GM23338 (cell line): ENCODE measurements around the gene KCNIP1. TPM values are rescaled to one million over a fixed set of nuclear protein-coding genes. Genes with fewer than 3 reads are reported as not detected.

Experiments used
- ATAC-seq: fragments of 200-7000 bp; cut with Tn5 transposase; 3 replicates; pipeline ENCODE4 v1.9.1; 2020
- DNase-seq: peaks from one replicate; pipeline ENCODE4 v3.0.0-alpha.2; 2015; ENCODE audit warnings: low spot score
- H2AFZ ChIP-seq: fragments of 200-600 bp; sonication (generic); 2 replicates; pipeline ENCODE4 v1.8.0; 2016; ENCODE audit warnings: antibody characterized with exemption, mild to moderate bottlenecking, moderate library complexity
- H3F3A ChIP-seq: fragments of 200-600 bp; sonication (generic); replicated peaks from 2 replicates; pipeline ENCODE4 v1.8.0; 2017; ENCODE audit warnings: antibody characterized with exemption, mixed run types, low read depth
- H3K27ac ChIP-seq: fragments of 200-600 bp; sonication (generic); 2 replicates; pipeline ENCODE4 v1.6.1; 2016; ENCODE audit warnings: low read depth
- H3K27me3 ChIP-seq: fragments of 200-600 bp; sonication (generic); 2 replicates; pipeline ENCODE4 v1.8.0; 2016; ENCODE audit warnings: mild to moderate bottlenecking, mixed run types, moderate library complexity; ENCODE audit not compliant: insufficient read depth
- H3K36me3 ChIP-seq: fragments of 200-600 bp; sonication (generic); 2 replicates; pipeline ENCODE4 v1.8.0; 2016; ENCODE audit warnings: mild to moderate bottlenecking; ENCODE audit not compliant: insufficient read depth
- H3K4me1 ChIP-seq: fragments of 200-600 bp; sonication (generic); 2 replicates; pipeline ENCODE4 v1.8.0; 2016; ENCODE audit warnings: mild to moderate bottlenecking, moderate library complexity; ENCODE audit not compliant: insufficient read depth
- H3K4me2 ChIP-seq: fragments of 200-600 bp; sonication (generic); 2 replicates; pipeline ENCODE4 v1.7.1; 2017; ENCODE audit warnings: mixed run types
- H3K4me3 ChIP-seq: fragments of 200-600 bp; sonication (generic); 2 replicates; pipeline ENCODE4 v1.6.1; 2016; ENCODE audit warnings: mixed run types
- H3K79me2 ChIP-seq: fragments of 200-600 bp; sonication (generic); replicated peaks from 2 replicates; pipeline ENCODE4 v1.8.0; 2017; ENCODE audit warnings: mild to moderate bottlenecking; ENCODE audit not compliant: insufficient read depth
- H3K9me2 ChIP-seq: fragments of 200-600 bp; sonication (generic); 2 replicates; pipeline ENCODE4 v1.8.0; 2017; ENCODE audit not compliant: insufficient read depth
- H4K20me1 ChIP-seq: fragments of 200-600 bp; sonication (generic); replicated peaks from 2 replicates; pipeline ENCODE4 v1.8.0; 2017; ENCODE audit warnings: mild to moderate bottlenecking; ENCODE audit not compliant: insufficient read depth
- H3K27ac Mint-ChIP-seq: 2 replicates; pipeline ENCODE4 v1.8.0; 2020; ENCODE audit warnings: inconsistent platforms, mild to moderate bottlenecking, moderate library complexity, mixed read lengths
- H3K27me3 Mint-ChIP-seq: 3 replicates; pipeline ENCODE4 v1.8.0; 2022; ENCODE audit warnings: low read depth, mild to moderate bottlenecking, moderate library complexity, mixed read lengths, inconsistent platforms; ENCODE audit not compliant: insufficient read depth, poor library complexity
- H3K36me3 Mint-ChIP-seq: 3 replicates; pipeline ENCODE4 v1.8.0; 2021; ENCODE audit warnings: low read depth, mild to moderate bottlenecking, inconsistent platforms, moderate library complexity, mixed read lengths
- H3K4me1 Mint-ChIP-seq: 3 replicates; pipeline ENCODE4 v1.8.0; 2020; ENCODE audit warnings: mild to moderate bottlenecking, inconsistent platforms, mixed read lengths
- H3K4me3 Mint-ChIP-seq: 3 replicates; pipeline ENCODE4 v1.8.0; 2021; ENCODE audit warnings: moderate library complexity, mild to moderate bottlenecking, inconsistent platforms, mixed read lengths
- H3K9me3 Mint-ChIP-seq: 3 replicates; pipeline ENCODE4 v1.8.0; 2020; ENCODE audit warnings: moderate library complexity, mild to moderate bottlenecking, inconsistent platforms, mixed read lengths
- EZH2 ChIP-seq: fragments of 200-600 bp; sonication (generic); IDR thresholded peaks from one replicate; pipeline ENCODE4 v1.8.0; 2017; ENCODE audit warnings: antibody characterized with exemption, mild to moderate bottlenecking, low read depth; ENCODE audit not compliant: unreplicated experiment
- EZH2phosphoT487 ChIP-seq: fragments of 200-600 bp; sonication (generic); IDR thresholded peaks from one replicate; pipeline ENCODE4 v1.8.1; 2018; ENCODE audit warnings: antibody characterized with exemption; ENCODE audit not compliant: unreplicated experiment
- POLR2AphosphoS5 ChIP-seq: IDR thresholded peaks from 2 replicates; pipeline ENCODE4 v1.6.1; 2016; ENCODE audit warnings: antibody characterized with exemption, low read depth
- REST ChIP-seq: IDR thresholded peaks from one replicate; pipeline ENCODE4 v1.6.1; 2018; ENCODE audit warnings: antibody characterized with exemption; ENCODE audit not compliant: unreplicated experiment
- ZNF114 ChIP-seq: fragments of 250-450 bp; sonication (Bioruptor Pico); IDR thresholded peaks from 2 replicates; pipeline ENCODE4 v1.5.0; 2020; ENCODE audit warnings: mild to moderate bottlenecking, moderate library complexity
- polyA plus RNA-seq: library from polyadenylated mRNA; unstranded; fragments of >200 nt; fragmentation: Nextera tagmentation; extraction: Ambion mirVana; gene quantifications from 2 replicates; pipeline ENCODE4 v1.2.1, GENCODE V29; 2016
- total RNA-seq: library from RNA; depleted of rRNA; stranded (reverse); fragments of >200 nt; shearing (Covaris generic); gene quantifications from 2 replicates; pipeline ENCODE4 v1.2.3, GENCODE V29; 2014
- TF ChIP-seq, protein P1 (sequence below), 2 experiments: fragments of 200-600 bp in 1 of 2; sonication (generic) in 1 of 2; conservative IDR thresholded peaks; 2 replicates each; pipeline versions ENCODE4 v1.5.1 to v1.6.1; 2016 to 2017; ENCODE audit warnings: antibody characterized with exemption in 2 of 2, low read depth in 2 of 2, mild to moderate bottlenecking in 2 of 2, moderate library complexity in 1 of 2
- TF ChIP-seq, protein P2 (sequence below): fragments of 250-450 bp; sonication (Bioruptor Pico); IDR thresholded peaks from 2 replicates; pipeline ENCODE4 v1.5.0; 2020; ENCODE audit warnings: mild to moderate bottlenecking, moderate library complexity
- TF ChIP-seq, protein P3 (sequence below): IDR thresholded peaks from 2 replicates; pipeline ENCODE4 v1.6.1; 2016; ENCODE audit warnings: antibody characterized with exemption

Gene KCNIP1
- total and polyA plus RNA-seq, 2 experiments from 2014 or later = 0.31 to 0.87 TPM

DNA sequence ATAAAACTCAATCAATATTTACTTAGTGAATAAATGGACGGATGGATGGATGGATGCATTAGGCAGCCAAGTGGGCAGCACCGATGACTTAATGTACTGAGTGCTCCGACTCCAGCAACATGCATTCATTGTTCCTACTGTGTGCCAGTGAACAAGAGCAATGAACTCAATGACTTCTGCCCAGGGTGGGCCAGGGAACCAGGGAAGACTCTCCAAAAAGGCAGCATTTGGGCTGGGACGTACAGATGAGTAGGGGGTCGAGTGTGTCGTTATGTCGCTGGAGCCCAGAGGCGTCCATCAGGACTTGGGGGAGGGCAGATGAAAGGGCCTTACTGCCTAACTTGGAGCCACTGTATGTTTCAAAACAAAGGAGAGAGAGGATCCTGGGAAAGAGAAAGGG, 126.4 kb downstream of the KCNIP1 start:
- Histone ChIP-seq H3K4me1 (peaks cover 31% of the 10 kb centered on the region), H3K79me2 (no peaks in the 10 kb centered on the region), H3K9me2 (no peaks in the 10 kb centered on the region), H3K27ac (no peak overlapping the region), H3F3A (peaks cover 17% of the 10 kb centered on the region; the same call in 1 of the 2 replicates), H2AFZ (no peak overlapping the region), H3K4me2 (no peak overlapping the region), H3K36me3 (no peaks in the 10 kb centered on the region), H3K4me3 (no peak overlapping the region), H3K27me3 (no peaks in the 10 kb centered on the region), H4K20me1 (no peaks in the 10 kb centered on the region; the same call in 1 of the 2 replicates)
- peaks cover 38% of the 10 kb centered on the region for H3K4me1 Mint-ChIP-seq
- H3K4me3 Mint-ChIP-seq = no peak overlapping the region
- ATAC-seq (no peak), DNase-seq (no peak)
- H3K9me3 Mint-ChIP-seq = no peaks in the 10 kb centered on the region; the same call in 2 of the 3 replicates
- TF ChIP-seq, protein P1, sequence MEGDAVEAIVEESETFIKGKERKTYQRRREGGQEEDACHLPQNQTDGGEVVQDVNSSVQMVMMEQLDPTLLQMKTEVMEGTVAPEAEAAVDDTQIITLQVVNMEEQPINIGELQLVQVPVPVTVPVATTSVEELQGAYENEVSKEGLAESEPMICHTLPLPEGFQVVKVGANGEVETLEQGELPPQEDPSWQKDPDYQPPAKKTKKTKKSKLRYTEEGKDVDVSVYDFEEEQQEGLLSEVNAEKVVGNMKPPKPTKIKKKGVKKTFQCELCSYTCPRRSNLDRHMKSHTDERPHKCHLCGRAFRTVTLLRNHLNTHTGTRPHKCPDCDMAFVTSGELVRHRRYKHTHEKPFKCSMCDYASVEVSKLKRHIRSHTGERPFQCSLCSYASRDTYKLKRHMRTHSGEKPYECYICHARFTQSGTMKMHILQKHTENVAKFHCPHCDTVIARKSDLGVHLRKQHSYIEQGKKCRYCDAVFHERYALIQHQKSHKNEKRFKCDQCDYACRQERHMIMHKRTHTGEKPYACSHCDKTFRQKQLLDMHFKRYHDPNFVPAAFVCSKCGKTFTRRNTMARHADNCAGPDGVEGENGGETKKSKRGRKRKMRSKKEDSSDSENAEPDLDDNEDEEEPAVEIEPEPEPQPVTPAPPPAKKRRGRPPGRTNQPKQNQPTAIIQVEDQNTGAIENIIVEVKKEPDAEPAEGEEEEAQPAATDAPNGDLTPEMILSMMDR (conservative IDR thresholded peaks at IDR 0.05; ENCODE audit: low read depth in 2 of 2) = no peak
- TF ChIP-seq POLR2AphosphoS5 (no peak), EZH2 (no peak), REST (no peak), EZH2phosphoT487 (no peak), ZNF114 (CRISPR knock-in tag) (no peak)
- TF ChIP-seq, protein P2, sequence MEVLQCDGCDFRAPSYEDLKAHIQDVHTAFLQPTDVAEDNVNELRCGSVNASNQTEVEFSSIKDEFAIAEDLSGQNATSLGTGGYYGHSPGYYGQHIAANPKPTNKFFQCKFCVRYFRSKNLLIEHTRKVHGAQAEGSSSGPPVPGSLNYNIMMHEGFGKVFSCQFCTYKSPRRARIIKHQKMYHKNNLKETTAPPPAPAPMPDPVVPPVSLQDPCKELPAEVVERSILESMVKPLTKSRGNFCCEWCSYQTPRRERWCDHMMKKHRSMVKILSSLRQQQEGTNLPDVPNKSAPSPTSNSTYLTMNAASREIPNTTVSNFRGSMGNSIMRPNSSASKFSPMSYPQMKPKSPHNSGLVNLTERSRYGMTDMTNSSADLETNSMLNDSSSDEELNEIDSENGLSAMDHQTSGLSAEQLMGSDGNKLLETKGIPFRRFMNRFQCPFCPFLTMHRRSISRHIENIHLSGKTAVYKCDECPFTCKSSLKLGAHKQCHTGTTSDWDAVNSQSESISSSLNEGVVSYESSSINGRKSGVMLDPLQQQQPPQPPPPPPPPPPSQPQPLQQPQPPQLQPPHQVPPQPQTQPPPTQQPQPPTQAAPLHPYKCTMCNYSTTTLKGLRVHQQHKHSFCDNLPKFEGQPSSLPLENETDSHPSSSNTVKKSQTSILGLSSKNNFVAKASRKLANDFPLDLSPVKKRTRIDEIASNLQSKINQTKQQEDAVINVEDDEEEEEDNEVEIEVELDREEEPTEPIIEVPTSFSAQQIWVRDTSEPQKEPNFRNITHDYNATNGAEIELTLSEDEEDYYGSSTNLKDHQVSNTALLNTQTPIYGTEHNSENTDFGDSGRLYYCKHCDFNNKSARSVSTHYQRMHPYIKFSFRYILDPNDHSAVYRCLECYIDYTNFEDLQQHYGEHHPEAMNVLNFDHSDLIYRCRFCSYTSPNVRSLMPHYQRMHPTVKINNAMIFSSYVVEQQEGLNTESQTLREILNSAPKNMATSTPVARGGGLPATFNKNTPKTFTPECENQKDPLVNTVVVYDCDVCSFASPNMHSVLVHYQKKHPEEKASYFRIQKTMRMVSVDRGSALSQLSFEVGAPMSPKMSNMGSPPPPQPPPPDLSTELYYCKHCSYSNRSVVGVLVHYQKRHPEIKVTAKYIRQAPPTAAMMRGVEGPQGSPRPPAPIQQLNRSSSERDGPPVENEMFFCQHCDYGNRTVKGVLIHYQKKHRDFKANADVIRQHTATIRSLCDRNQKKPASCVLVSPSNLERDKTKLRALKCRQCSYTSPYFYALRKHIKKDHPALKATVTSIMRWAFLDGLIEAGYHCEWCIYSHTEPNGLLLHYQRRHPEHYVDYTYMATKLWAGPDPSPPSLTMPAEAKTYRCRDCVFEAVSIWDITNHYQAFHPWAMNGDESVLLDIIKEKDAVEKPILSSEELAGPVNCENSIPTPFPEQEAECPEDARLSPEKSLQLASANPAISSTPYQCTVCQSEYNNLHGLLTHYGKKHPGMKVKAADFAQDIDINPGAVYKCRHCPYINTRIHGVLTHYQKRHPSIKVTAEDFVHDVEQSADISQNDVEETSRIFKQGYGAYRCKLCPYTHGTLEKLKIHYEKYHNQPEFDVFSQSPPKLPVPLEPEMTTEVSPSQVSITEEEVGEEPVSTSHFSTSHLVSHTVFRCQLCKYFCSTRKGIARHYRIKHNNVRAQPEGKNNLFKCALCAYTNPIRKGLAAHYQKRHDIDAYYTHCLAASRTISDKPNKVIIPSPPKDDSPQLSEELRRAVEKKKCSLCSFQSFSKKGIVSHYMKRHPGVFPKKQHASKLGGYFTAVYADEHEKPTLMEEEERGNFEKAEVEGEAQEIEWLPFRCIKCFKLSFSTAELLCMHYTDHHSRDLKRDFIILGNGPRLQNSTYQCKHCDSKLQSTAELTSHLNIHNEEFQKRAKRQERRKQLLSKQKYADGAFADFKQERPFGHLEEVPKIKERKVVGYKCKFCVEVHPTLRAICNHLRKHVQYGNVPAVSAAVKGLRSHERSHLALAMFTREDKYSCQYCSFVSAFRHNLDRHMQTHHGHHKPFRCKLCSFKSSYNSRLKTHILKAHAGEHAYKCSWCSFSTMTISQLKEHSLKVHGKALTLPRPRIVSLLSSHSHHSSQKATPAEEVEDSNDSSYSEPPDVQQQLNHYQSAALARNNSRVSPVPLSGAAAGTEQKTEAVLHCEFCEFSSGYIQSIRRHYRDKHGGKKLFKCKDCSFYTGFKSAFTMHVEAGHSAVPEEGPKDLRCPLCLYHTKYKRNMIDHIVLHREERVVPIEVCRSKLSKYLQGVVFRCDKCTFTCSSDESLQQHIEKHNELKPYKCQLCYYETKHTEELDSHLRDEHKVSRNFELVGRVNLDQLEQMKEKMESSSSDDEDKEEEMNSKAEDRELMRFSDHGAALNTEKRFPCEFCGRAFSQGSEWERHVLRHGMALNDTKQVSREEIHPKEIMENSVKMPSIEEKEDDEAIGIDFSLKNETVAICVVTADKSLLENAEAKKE (CRISPR knock-in tag) = no peak
- TF ChIP-seq, protein P3, sequence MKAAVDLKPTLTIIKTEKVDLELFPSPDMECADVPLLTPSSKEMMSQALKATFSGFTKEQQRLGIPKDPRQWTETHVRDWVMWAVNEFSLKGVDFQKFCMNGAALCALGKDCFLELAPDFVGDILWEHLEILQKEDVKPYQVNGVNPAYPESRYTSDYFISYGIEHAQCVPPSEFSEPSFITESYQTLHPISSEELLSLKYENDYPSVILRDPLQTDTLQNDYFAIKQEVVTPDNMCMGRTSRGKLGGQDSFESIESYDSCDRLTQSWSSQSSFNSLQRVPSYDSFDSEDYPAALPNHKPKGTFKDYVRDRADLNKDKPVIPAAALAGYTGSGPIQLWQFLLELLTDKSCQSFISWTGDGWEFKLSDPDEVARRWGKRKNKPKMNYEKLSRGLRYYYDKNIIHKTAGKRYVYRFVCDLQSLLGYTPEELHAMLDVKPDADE = no peak
- H3K27me3 Mint-ChIP-seq = peaks cover 8% of the 10 kb centered on the region
- peak overlapping the region; percentile 9; the same call in 1 of the 2 replicates for H3K27ac Mint-ChIP-seq
- H3K36me3 Mint-ChIP-seq = no peaks in the 10 kb centered on the region
